H9 (cell line): Measurements from ENCODE around the gene RNF212. TPM values are rescaled to one million over a fixed set of nuclear protein-coding genes. Genes with fewer than 3 reads are reported as not detected.

ENCODE experiments used
- DNase-seq: peaks from one replicate; pipeline ENCODE4 v3.0.0-alpha.2; 2017
- H2AFZ ChIP-seq: one replicate; pipeline ENCODE4 v1.6.1; 2013; ENCODE audit warnings: mild to moderate bottlenecking, low read length, control low read depth, moderate library complexity
- H2AK5ac ChIP-seq: 2 replicates; pipeline ENCODE4 v1.6.1; 2013; ENCODE audit warnings: low read length, control low read depth, mixed read lengths; ENCODE audit not compliant: insufficient read length
- H2BK120ac ChIP-seq: one replicate; pipeline ENCODE4 v1.6.1; 2013; ENCODE audit warnings: low read depth, mild to moderate bottlenecking, low read length, control low read depth, inconsistent platforms; ENCODE audit not compliant: poor library complexity, severe bottlenecking
- H2BK12ac ChIP-seq: 2 replicates; pipeline ENCODE4 v1.6.1; 2013; ENCODE audit warnings: low read length, control low read depth, mixed read lengths, low read depth; ENCODE audit not compliant: insufficient read length
- H2BK15ac ChIP-seq: 2 replicates; pipeline ENCODE4 v1.6.1; 2013; ENCODE audit warnings: low read depth, low read length, control low read depth
- H2BK20ac ChIP-seq: one replicate; pipeline ENCODE4 v1.6.1; 2013; ENCODE audit warnings: low read depth, mild to moderate bottlenecking, low read length, control low read depth, inconsistent platforms; ENCODE audit not compliant: poor library complexity, severe bottlenecking
- H2BK5ac ChIP-seq: 2 replicates; pipeline ENCODE4 v1.6.1; 2013; ENCODE audit warnings: low read length, control low read depth, mixed read lengths; ENCODE audit not compliant: insufficient read length
- H3K14ac ChIP-seq: 2 replicates; pipeline ENCODE4 v1.6.1; 2013; ENCODE audit warnings: low read length, control low read depth; ENCODE audit not compliant: insufficient read depth
- H3K18ac ChIP-seq: 2 replicates; pipeline ENCODE4 v1.6.1; 2013; ENCODE audit warnings: low read depth, mild to moderate bottlenecking, mixed read lengths, low read length, control low read depth; ENCODE audit not compliant: insufficient read length
- H3K23ac ChIP-seq: 2 replicates; pipeline ENCODE4 v1.6.1; 2013; ENCODE audit warnings: low read length, control low read depth, mixed read lengths, low read depth; ENCODE audit not compliant: insufficient read length
- H3K23me2 ChIP-seq: 2 replicates; pipeline ENCODE4 v1.6.1; 2013; ENCODE audit warnings: low read depth, mild to moderate bottlenecking, mixed read lengths, low read length, control low read depth; ENCODE audit not compliant: insufficient read length, poor library complexity, severe bottlenecking
- H3K27ac ChIP-seq: 2 replicates; pipeline ENCODE4 v1.5.1; 2013; ENCODE audit warnings: low read length, control low read depth, mixed read lengths, low read depth; ENCODE audit not compliant: insufficient read length
- H3K27me3 ChIP-seq: 2 replicates; pipeline ENCODE4 v1.6.1; 2013; ENCODE audit warnings: low read length, control low read depth, inconsistent platforms; ENCODE audit not compliant: insufficient read depth
- H3K4ac ChIP-seq: 2 replicates; pipeline ENCODE4 v1.6.1; 2013; ENCODE audit warnings: low read depth, mild to moderate bottlenecking, control low read depth, inconsistent platforms, low read length, moderate library complexity
- H3K4me1 ChIP-seq: 2 replicates; pipeline ENCODE4 v1.6.1; 2013; ENCODE audit warnings: low read length, control low read depth, inconsistent platforms; ENCODE audit not compliant: insufficient read depth
- H3K4me2 ChIP-seq: 2 replicates; pipeline ENCODE4 v1.6.1; 2013; ENCODE audit warnings: low read length, control low read depth, mixed read lengths; ENCODE audit not compliant: insufficient read length, insufficient read depth
- H3K56ac ChIP-seq: 2 replicates; pipeline ENCODE4 v1.6.1; 2013; ENCODE audit warnings: low read depth, mild to moderate bottlenecking, mixed read lengths, low read length, control low read depth; ENCODE audit not compliant: insufficient read length
- H3K79me1 ChIP-seq: 2 replicates; pipeline ENCODE4 v1.6.1; 2013; ENCODE audit warnings: low read depth, mild to moderate bottlenecking, moderate library complexity, low read length, control low read depth, inconsistent platforms; ENCODE audit not compliant: insufficient read depth, poor library complexity, severe bottlenecking
- H3K79me2 ChIP-seq: 2 replicates; pipeline ENCODE4 v1.6.1; 2013; ENCODE audit warnings: low read length, control low read depth, inconsistent platforms; ENCODE audit not compliant: insufficient read depth
- H3K9ac ChIP-seq: 2 replicates; pipeline ENCODE4 v1.6.1; 2013; ENCODE audit warnings: low read length, control low read depth, mixed read lengths; ENCODE audit not compliant: insufficient read length; ENCODE audit errors: extremely low read depth
- H3K9me3 ChIP-seq: one replicate; pipeline ENCODE4 v1.6.1; 2013; ENCODE audit warnings: low read depth, low read length, inconsistent platforms; ENCODE audit not compliant: control insufficient read depth
- H3T11ph ChIP-seq: one replicate; pipeline ENCODE4 v1.6.1; 2013; ENCODE audit warnings: mild to moderate bottlenecking, low read length, control low read depth, inconsistent platforms
- H4K20me1 ChIP-seq: one replicate; pipeline ENCODE4 v1.6.1; 2013; ENCODE audit not compliant: control insufficient read depth, insufficient read length, insufficient read depth
- H4K5ac ChIP-seq: 2 replicates; pipeline ENCODE4 v1.6.1; 2013; ENCODE audit warnings: low read depth, mild to moderate bottlenecking, mixed read lengths, low read length, control low read depth; ENCODE audit not compliant: insufficient read length
- H4K8ac ChIP-seq: replicated peaks from 2 replicates; pipeline ENCODE4 v1.6.1; 2013; ENCODE audit warnings: low read length, control low read depth, mixed read lengths, low read depth; ENCODE audit not compliant: insufficient read length
- H4K91ac ChIP-seq: 2 replicates; pipeline ENCODE4 v1.6.1; 2013; ENCODE audit warnings: low read depth, mild to moderate bottlenecking, moderate library complexity, mixed read lengths, low read length, control low read depth; ENCODE audit not compliant: insufficient read length
- H3K27ac Mint-ChIP-seq, 3 experiments: 2 replicates in 2 of 3; 3 replicates in 1 of 3; pipeline ENCODE4 v1.8.0; 2020 to 2021; ENCODE audit warnings: mixed read lengths in 3 of 3, mild to moderate bottlenecking in 1 of 3, moderate library complexity in 1 of 3
- H3K27me3 Mint-ChIP-seq: 2 replicates; pipeline ENCODE4 v1.8.0; 2021; ENCODE audit warnings: low read depth, mild to moderate bottlenecking, moderate library complexity, mixed read lengths
- H3K36me3 Mint-ChIP-seq, 3 experiments: 2 replicates in 2 of 3; 3 replicates in 1 of 3; pipeline ENCODE4 v1.8.0; 2020 to 2021; ENCODE audit warnings: low read depth in 3 of 3, mixed read lengths in 3 of 3; ENCODE audit not compliant: insufficient read depth in 1 of 3
- H3K4me1 Mint-ChIP-seq, 2 experiments: 2 replicates each; pipeline ENCODE4 v1.8.0; 2020; ENCODE audit warnings: mixed read lengths in 2 of 2
- H3K4me3 Mint-ChIP-seq, 2 experiments: 2 replicates in 1 of 2; 3 replicates in 1 of 2; pipeline ENCODE4 v1.8.0; 2020 to 2021; ENCODE audit warnings: mild to moderate bottlenecking in 2 of 2, mixed read lengths in 2 of 2, moderate library complexity in 1 of 2
- H3K9me3 Mint-ChIP-seq, 2 experiments: 2 replicates in 1 of 2; 3 replicates in 1 of 2; pipeline ENCODE4 v1.8.0; 2020; ENCODE audit warnings: mild to moderate bottlenecking in 2 of 2, mixed read lengths in 2 of 2, moderate library complexity in 1 of 2
- CTCF ChIP-seq: fragments of 200-600 bp; sonication (generic); conservative IDR thresholded peaks from 3 replicates; pipeline ENCODE4 v1.8.0; 2021; ENCODE audit warnings: antibody characterized with exemption, mild to moderate bottlenecking
- whole genome bisulfite sequencing: extraction: QIAGEN DNeasy Blood & Tissue Kit; methylation state at CpG from one replicate; pipeline ENCODE4 v1.1.7; 2013; ENCODE audit warnings: missing lambda C conversion rate, low lambda C conversion rate, mixed read lengths; ENCODE audit not compliant: insufficient read length; ENCODE audit errors: extremely low coverage; 5-methylcytosine and 5-hydroxymethylcytosine counted together
- total RNA-seq: library from RNA; stranded (reverse); gene quantifications from 2 replicates; pipeline ENCODE4 v1.2.1, GENCODE V29; 2021

Gene RNF212
- total RNA-seq, 1 experiment from 2014 or later, result 3.0 TPM

DNA sequence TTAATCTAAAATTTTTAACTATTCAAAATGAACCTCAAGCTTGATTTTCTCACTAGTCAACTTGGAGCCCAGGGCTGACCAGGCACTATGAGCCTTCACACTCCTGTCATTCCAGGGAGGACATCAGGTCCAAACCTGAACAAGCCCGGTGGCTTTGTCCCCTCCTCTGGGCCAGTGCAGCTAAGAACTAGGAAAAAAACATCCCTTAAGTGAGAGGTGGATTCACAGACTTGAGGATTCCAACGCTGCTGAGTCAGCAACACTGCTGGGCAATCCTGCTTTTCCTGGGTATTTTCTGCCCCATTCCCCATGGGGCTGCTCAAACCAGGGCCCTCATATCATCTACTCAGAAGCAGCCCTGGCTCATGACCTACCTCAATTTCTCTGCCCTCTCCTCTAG lies 4.0 kb downstream of the RNF212 start:
- no peaks in the 10 kb centered on the region for H3K36me3 Mint-ChIP-seq
- Histone ChIP-seq H3K14ac (no peak overlapping the region), H2BK120ac (no peak overlapping the region), H2AFZ (no peak overlapping the region), H2AK5ac (no peak overlapping the region), H3T11ph (no peak overlapping the region), H3K23me2 (peaks cover 3% of the 10 kb centered on the region), H4K8ac (no peak overlapping the region), H4K20me1 (no peaks in the 10 kb centered on the region), H4K5ac (no peak overlapping the region), H3K9me3 (no peaks in the 10 kb centered on the region), H3K9ac (no peak overlapping the region), H2BK5ac (no peak overlapping the region), H3K23ac (no peak overlapping the region), H3K56ac (no peak overlapping the region), H3K4me2 (no peak overlapping the region), H3K4me1 (no peaks in the 10 kb centered on the region), H3K27me3 (no peaks in the 10 kb centered on the region), H4K91ac (no peak overlapping the region), H3K4ac (no peak overlapping the region), H2BK12ac (no peak overlapping the region), H3K18ac (no peak overlapping the region), H3K79me2 (no peaks in the 10 kb centered on the region), H2BK15ac (no peak overlapping the region), H3K27ac (no peak overlapping the region), H2BK20ac (no peak overlapping the region), H3K79me1 (peaks cover 2% of the 10 kb centered on the region)
- no peak for DNase-seq
- H3K9me3 Mint-ChIP-seq, result no peaks in the 10 kb centered on the region; a peak in 1 of 5 replicates
- peaks cover 18 to 23% of the 10 kb centered on the region in 2 experiments for H3K4me1 Mint-ChIP-seq
- no peak for TF ChIP-seq CTCF
- WGBS, result no CpG with 5 or more reads among the region's 2 CpGs
- no peak overlapping the region; a peak in 1 of 7 replicates for H3K27ac Mint-ChIP-seq
- H3K27me3 Mint-ChIP-seq, result peaks cover 46% of the 10 kb centered on the region
- no peak overlapping the region for H3K4me3 Mint-ChIP-seq
